ENCODE data around the gene STIMATE.

Gene STIMATE

DNA sequence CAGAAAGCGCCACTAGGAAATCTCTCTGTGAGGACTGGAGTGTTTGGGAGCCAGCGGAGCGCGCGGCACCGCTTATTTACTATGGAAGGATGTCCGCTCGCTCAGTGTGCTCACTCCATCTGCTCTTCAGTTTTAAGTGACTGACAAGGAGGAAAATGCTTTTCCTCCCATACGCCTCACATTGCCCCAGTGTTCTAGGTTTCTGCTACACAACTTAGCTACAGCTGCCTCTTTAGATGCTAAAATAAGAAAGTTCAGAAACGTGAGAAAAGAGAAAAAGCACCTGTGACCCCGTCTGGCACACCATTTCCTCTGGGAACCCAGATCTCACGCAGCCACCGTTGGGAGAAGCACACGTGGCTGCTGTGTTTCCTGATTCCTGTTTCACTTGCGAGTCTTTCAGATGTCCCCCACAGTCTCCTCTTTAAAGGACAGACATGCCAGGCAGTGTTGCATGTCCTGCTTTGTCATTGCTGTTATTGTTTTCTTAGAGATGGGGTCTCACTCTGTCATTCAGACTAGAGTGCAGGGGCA, 50.8 kb downstream of the STIMATE start:
- Histone ChIP-seq H3K9ac (ENCODE audit: low read depth, low read length) (no peak overlapping the region), H3K27me3 (ENCODE audit: control insufficient read depth, insufficient read depth, low read length) (no peaks in the 10 kb centered on the region), H3K9me3 (replicated peaks; ENCODE audit: low read length) (no peaks in the 10 kb centered on the region), H3K4me2 (ENCODE audit: low read length) (no peak overlapping the region), H3K4me3 (ENCODE audit: low read length) (no peak overlapping the region), H3K36me3 (ENCODE audit: insufficient read depth, low read length) (peaks cover 7% of the 10 kb centered on the region), H3K4me1 (ENCODE audit: control insufficient read depth, insufficient read depth, low read length) (peaks cover 20% of the 10 kb centered on the region)

DNA sequence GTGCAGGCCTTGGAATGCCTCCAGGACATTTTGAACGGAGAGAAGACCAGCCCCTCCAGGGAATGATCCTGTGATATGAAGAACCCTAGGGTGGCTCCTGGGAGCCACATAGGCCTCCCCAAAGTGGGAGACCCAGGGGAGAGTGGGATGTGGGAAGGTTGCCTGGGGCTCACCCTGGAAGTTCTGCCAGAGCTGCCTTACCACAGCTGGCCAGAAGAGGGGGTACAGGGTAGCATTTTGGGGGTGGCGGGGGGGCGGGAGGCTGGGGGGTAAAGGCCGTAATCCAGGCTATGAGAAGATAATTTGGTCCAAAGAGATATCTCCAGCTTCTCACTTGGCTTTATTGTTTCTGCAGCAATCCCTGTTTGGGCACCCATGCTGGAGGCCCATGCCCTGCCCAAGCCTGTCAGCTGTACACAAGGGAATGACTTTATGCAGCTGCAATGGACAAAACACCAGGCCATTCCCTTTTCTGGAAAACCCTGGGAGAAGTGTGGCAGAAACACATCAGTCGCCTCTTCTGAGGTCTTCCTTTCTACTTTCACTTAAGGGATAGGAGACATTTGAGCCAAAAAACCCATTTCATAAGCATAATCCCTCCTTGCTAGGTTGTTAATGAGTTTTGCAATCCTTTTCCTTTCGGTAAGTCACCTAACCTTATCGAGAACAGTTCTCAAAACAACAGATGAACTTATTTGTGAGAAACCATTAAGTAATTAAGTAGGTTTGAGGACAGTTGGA, 51.5 kb downstream of the STIMATE start:
- no peaks in the 10 kb centered on the region for H3K27me3 ChIP-seq (ENCODE audit: control insufficient read depth, insufficient read depth, low read length)
- H3K4me1 ChIP-seq (ENCODE audit: control insufficient read depth, insufficient read depth, low read length): peaks cover 22% of the 10 kb centered on the region
- peaks cover 7% of the 10 kb centered on the region for H3K36me3 ChIP-seq (ENCODE audit: insufficient read depth, low read length)
- H3K9ac ChIP-seq (ENCODE audit: low read depth, low read length): no peak overlapping the region
- no peaks in the 10 kb centered on the region for H3K9me3 ChIP-seq (replicated peaks; ENCODE audit: low read length)
- H3K4me3 ChIP-seq (ENCODE audit: low read length): no peak overlapping the region
- H3K4me2 ChIP-seq (ENCODE audit: low read length): no peak overlapping the region

DNA sequence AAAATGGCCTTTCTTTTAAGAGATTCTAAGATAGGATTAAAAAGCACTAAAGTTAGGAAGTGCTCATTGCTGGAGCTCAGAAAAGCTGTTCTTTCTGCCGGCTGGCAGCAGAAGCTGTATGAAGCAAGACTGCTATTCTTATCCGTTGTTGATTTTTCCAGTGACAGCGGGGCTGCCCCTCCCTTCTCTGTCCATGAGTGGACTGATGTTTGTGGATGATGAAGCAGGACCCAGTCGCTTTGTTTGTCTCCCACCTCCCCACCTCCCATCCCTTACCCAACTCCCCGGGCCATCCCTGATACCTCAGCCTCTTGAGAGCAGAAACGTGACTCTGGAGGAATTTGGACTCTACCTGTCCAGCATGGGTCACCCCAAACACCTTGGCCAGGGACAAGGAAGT, 52.2 kb downstream of the STIMATE start:
- peaks cover 22% of the 10 kb centered on the region for H3K4me1 ChIP-seq (ENCODE audit: control insufficient read depth, insufficient read depth, low read length)
- no peak overlapping the region for H3K4me2 ChIP-seq (ENCODE audit: low read length)
- H3K36me3 ChIP-seq (ENCODE audit: insufficient read depth, low read length): peaks cover 7% of the 10 kb centered on the region
- H3K9me3 ChIP-seq (replicated peaks; ENCODE audit: low read length): no peaks in the 10 kb centered on the region
- H3K27me3 ChIP-seq (ENCODE audit: control insufficient read depth, insufficient read depth, low read length): no peaks in the 10 kb centered on the region
- no peak overlapping the region for H3K9ac ChIP-seq (ENCODE audit: low read depth, low read length)
- H3K4me3 ChIP-seq (ENCODE audit: low read length): no peak overlapping the region

DNA sequence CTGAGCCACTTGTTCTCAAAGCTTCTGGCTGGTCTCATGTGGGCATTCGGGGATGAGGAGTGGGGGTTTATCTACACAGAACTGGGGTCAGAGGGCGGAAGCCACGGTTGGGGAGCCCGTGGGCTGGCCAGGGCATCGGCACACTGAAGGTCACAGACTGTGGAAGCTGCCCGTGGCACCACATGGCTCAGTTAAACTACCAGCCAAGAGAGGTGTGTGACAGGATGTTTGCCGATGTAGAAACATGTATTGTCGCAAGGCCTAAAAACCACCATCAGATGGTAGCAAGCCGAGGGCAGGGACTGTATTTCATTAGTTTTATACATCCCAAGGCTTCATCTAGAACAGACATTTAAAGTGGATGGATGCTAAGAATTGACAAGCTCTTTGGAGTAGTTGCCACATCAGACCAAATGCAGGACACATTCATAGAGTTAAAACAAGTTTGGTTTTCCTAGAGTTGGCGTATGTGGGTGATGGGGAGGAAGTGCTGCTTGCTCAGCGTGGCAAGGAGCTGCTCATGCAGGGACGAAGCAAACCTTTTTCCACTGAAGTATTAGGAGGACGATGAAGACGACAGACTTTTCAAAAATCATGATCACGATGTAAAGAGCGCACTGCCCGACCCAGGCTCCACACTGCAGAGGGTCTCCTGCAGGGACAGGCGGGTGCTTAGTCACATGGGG, 52.9 kb downstream of the STIMATE start:
- Histone ChIP-seq H3K9me3 (replicated peaks; ENCODE audit: low read length) (no peaks in the 10 kb centered on the region), H3K4me2 (ENCODE audit: low read length) (no peak overlapping the region), H3K27me3 (ENCODE audit: control insufficient read depth, insufficient read depth, low read length) (no peaks in the 10 kb centered on the region), H3K4me1 (ENCODE audit: control insufficient read depth, insufficient read depth, low read length) (peaks cover 22% of the 10 kb centered on the region), H3K4me3 (ENCODE audit: low read length) (no peak overlapping the region), H3K36me3 (ENCODE audit: insufficient read depth, low read length) (peaks cover 7% of the 10 kb centered on the region), H3K9ac (ENCODE audit: low read depth, low read length) (no peak overlapping the region)

DNA sequence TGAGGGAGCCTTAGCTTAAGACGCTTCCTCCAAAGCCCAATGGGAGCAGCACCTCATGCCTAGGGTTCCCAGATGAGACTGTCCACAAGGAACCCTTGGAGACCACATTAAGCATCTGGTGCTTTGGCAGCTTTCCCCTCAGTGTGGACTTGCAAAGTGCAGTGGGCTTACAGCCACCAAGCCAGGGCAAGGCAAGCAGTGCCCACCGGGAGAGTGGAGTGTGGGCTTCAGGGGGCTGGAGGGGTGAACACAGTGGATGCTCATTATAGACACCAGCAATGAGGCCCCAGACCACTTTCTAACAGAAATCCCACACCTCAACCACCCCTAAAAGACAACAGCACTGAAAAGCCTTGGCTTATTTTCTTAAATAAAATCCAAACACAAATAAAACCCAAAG, 53.5 kb downstream of the STIMATE start:
- Histone ChIP-seq H3K4me3 (ENCODE audit: low read length) (no peak overlapping the region), H3K27me3 (ENCODE audit: control insufficient read depth, insufficient read depth, low read length) (no peaks in the 10 kb centered on the region), H3K9ac (ENCODE audit: low read depth, low read length) (no peak overlapping the region), H3K4me2 (ENCODE audit: low read length) (no peak overlapping the region), H3K36me3 (ENCODE audit: insufficient read depth, low read length) (peaks cover 7% of the 10 kb centered on the region), H3K4me1 (ENCODE audit: control insufficient read depth, insufficient read depth, low read length) (peaks cover 19% of the 10 kb centered on the region), H3K9me3 (replicated peaks; ENCODE audit: low read length) (no peaks in the 10 kb centered on the region)

DNA sequence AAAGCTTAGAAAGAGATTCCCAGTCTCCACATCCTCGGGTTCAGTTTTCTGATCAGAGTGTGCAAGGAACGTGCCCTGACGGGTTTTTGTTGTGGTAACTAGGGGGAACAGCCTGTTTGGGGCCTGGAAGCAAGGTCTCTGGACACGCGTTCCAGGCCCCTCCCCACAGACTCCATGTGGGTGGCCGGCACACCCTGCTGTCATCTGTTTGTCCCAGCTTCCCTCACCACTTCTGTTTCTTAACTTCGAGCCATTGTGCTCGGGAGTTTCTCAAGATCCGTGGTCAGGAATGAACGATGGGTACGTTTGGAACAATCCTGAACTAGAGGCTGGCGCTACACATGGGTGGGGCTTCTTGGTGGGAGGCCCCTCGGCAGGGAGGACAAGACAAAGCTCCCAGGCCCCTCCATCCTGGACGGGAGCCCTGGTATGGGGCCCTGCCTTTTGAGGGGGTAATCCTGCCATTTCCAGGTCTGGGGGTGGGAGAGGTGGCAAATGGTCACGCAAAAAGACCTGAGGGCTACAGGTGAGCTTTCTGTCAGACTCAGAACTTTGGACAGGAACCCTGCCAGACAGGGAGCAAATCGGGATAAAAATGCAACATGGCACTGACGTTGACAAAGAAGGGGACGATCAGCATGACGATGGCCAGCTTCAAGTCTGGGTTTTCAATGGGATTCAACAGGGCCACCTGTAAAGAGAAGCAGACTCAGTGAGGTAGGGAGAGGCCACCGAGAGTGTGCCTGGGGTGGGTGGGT, 54.1 kb downstream of the STIMATE start:
- Histone ChIP-seq H3K9ac (ENCODE audit: low read depth, low read length) (no peak overlapping the region), H3K36me3 (ENCODE audit: insufficient read depth, low read length) (peaks cover 4% of the 10 kb centered on the region), H3K4me1 (ENCODE audit: control insufficient read depth, insufficient read depth, low read length) (peaks cover 14% of the 10 kb centered on the region), H3K4me2 (ENCODE audit: low read length) (no peak overlapping the region), H3K4me3 (ENCODE audit: low read length) (no peak overlapping the region), H3K27me3 (ENCODE audit: control insufficient read depth, insufficient read depth, low read length) (no peaks in the 10 kb centered on the region), H3K9me3 (replicated peaks; ENCODE audit: low read length) (no peaks in the 10 kb centered on the region)

DNA sequence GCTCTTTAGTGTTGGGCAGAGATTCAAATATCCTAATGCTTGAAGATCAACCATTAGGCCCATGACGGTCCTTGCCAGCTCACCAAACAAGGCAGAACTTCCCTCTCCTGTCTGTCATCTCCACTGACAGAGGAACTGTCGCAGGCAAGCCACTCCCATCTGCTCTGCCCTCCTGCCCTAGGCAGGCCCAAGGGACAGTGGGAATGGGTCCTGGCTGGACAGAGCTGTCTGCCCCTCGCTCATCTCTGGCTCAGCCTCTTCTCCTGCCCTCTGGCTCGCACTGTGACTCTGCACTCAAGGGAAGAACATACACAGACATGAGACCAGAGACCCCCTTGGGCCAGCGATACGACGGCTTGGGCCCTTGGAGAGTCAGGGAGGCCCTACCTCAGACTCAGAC, 54.9 kb downstream of the STIMATE start:
- peaks cover 8% of the 10 kb centered on the region for H3K36me3 ChIP-seq (ENCODE audit: insufficient read depth, low read length)
- H3K4me2 ChIP-seq (ENCODE audit: low read length): no peak overlapping the region

DNA sequence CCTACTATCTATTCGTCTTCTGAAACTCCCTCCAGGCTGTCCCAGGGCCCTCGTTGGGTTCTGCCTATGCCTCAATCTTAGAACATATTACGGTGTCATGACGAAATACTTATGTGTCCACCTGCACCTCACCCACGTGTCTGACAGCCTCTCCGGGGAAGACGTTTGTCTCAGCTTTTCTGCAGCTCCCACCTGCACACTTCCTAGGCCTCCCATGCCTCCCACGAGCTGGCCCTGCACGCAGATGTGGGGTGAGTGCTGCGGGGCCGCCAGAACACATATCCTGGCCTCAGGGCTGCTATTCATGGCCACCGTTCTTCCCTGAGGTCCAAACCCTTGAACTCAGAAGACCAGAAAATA, 55.4 kb downstream of the STIMATE start:
- Histone ChIP-seq H3K9ac (ENCODE audit: low read depth, low read length) (no peak overlapping the region), H3K9me3 (replicated peaks; ENCODE audit: low read length) (no peaks in the 10 kb centered on the region), H3K4me2 (ENCODE audit: low read length) (no peak overlapping the region), H3K4me1 (ENCODE audit: control insufficient read depth, insufficient read depth, low read length) (peaks cover 13% of the 10 kb centered on the region), H3K4me3 (ENCODE audit: low read length) (no peak overlapping the region), H3K36me3 (ENCODE audit: insufficient read depth, low read length) (peaks cover 4% of the 10 kb centered on the region), H3K27me3 (ENCODE audit: control insufficient read depth, insufficient read depth, low read length) (no peaks in the 10 kb centered on the region)

More for the DNA sequence above, 54.9 kb downstream of the STIMATE start:
- Histone ChIP-seq H3K4me1 (ENCODE audit: control insufficient read depth, insufficient read depth, low read length) (peaks cover 13% of the 10 kb centered on the region), H3K9me3 (replicated peaks; ENCODE audit: low read length) (no peaks in the 10 kb centered on the region), H3K9ac (ENCODE audit: low read depth, low read length) (no peak overlapping the region), H3K4me3 (ENCODE audit: low read length) (no peak overlapping the region), H3K27me3 (ENCODE audit: control insufficient read depth, insufficient read depth, low read length) (no peaks in the 10 kb centered on the region)

DNA sequence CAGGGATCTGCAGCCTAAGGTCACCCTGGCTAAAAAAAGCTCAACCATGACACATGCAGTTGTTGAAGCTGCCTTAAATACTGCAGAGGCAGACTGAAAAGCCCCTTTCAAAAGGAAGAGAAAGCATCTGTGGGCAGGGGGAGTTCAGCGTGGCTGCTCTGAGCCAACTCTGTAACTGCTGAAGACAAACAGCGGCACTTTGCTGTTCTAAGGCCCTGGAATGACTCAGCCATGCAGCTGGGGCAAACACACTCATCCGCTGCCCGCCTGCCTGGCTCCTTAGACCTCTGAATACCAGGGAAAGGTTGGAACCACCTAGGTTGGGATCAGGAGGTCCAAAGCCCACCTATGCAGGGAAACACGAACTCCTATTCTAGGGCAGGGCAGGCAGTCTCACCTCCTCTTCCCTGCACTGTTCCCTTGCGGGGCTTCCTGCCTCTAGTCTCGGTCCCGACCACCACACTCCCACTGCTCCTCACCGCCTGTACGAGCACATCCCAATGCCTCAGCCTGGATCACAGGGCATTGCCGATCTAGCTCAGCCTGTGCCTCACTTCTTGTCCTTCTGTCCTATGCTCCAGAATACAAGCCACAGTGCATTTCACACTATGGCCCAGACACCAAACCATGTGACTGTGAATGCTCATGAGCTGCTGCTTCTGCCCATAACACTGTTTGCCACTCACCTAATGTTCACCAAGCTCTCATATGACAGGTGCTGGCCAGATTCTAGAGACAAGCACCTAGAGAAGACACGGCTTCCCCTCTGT, 56.0 kb downstream of the STIMATE start:
- Histone ChIP-seq H3K4me1 (ENCODE audit: control insufficient read depth, insufficient read depth, low read length) (peaks cover 13% of the 10 kb centered on the region), H3K4me3 (ENCODE audit: low read length) (no peak overlapping the region), H3K4me2 (ENCODE audit: low read length) (no peak overlapping the region), H3K36me3 (ENCODE audit: insufficient read depth, low read length) (peaks cover 4% of the 10 kb centered on the region), H3K27me3 (ENCODE audit: control insufficient read depth, insufficient read depth, low read length) (no peaks in the 10 kb centered on the region), H3K9ac (ENCODE audit: low read depth, low read length) (no peak overlapping the region), H3K9me3 (replicated peaks; ENCODE audit: low read length) (no peaks in the 10 kb centered on the region)

DNA sequence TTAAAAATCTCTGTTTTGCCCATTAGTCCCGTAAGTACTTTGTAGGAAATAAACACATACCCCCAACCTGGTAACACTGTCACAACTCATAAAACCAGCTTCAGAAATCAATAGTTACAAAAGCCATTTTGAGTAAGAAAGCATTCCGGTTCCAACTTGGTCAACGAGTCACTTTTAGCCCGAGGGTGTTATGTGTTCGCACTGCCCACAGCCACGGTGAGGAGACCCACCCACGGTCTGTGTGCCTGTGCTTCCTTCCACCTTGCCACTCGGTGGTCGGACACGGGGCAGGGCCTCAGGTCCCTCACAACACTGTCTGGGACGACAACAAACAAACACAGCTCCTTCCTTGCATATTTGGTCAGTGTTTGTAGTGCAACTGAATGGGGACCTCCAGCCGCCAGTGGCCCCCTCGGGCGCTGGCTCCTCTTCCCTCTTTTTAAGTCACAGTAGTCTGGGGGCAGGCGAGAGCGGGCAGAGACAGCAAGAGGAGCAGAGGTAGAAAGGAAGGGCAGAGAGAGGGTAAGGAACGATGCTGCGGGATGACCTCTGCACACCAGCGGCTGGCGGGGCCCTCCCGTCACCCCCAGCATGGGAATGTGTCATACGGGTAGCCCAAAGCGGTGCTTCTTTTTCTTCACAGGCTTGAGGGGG, 57.3 kb downstream of the STIMATE start:
- Histone ChIP-seq H3K4me2 (ENCODE audit: low read length) (no peak overlapping the region), H3K9me3 (replicated peaks; ENCODE audit: low read length) (no peaks in the 10 kb centered on the region), H3K4me3 (ENCODE audit: low read length) (no peak overlapping the region), H3K9ac (ENCODE audit: low read depth, low read length) (no peak overlapping the region), H3K4me1 (ENCODE audit: control insufficient read depth, insufficient read depth, low read length) (peaks cover 11% of the 10 kb centered on the region), H3K36me3 (ENCODE audit: insufficient read depth, low read length) (peaks cover 4% of the 10 kb centered on the region), H3K27me3 (ENCODE audit: control insufficient read depth, insufficient read depth, low read length) (no peaks in the 10 kb centered on the region)

DNA sequence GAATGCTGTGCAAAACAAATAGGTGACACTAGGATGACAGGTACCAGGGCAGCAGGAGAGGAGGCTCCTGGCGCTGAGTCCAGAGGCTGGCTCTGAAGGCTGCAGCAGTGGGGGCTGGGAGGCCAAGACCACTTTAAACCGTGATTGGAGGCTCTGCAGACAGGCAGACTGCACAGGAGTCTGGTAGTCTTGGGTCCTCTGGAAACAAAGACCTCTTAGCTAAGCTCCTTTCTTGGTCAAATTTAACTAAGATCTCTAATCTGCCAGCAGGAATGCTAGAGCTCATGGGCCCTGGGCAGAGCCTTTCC, 58.1 kb downstream of the STIMATE start:
- Histone ChIP-seq H3K4me1 (ENCODE audit: control insufficient read depth, insufficient read depth, low read length) (peaks cover 12% of the 10 kb centered on the region), H3K36me3 (ENCODE audit: insufficient read depth, low read length) (peaks cover 4% of the 10 kb centered on the region)

More for the DNA sequence above, 58.1 kb downstream of the STIMATE start:
- no peaks in the 10 kb centered on the region for H3K27me3 ChIP-seq (ENCODE audit: control insufficient read depth, insufficient read depth, low read length)
- no peaks in the 10 kb centered on the region for H3K9me3 ChIP-seq (replicated peaks; ENCODE audit: low read length)
- H3K4me2 ChIP-seq (ENCODE audit: low read length): no peak overlapping the region
- H3K9ac ChIP-seq (ENCODE audit: low read depth, low read length): no peak overlapping the region
- no peak overlapping the region for H3K4me3 ChIP-seq (ENCODE audit: low read length)

Data from skeletal muscle satellite cell (primary cell).